Measurements from ENCODE around the gene GALNT9.

GRCh38 chr12:132259872-132260695, 69.3 kb downstream of the GALNT9 start:
- TF ChIP-seq CTCF (conservative IDR thresholded peaks at IDR 0.05; ENCODE audit: low read depth, low read length) (no peak), EZH2 (IDR thresholded peaks at IDR 0.05; ENCODE audit: low read length, unreplicated experiment) (no peak), EZH2phosphoT487 (IDR thresholded peaks at IDR 0.05; ENCODE audit: borderline replicate concordance, low read length) (no peak)
